K562 (cell line): ENCODE results near the gene KCNC4.

Experiments used
- CBFB ChIP-seq: sonication (generic); formaldehyde crosslinking; IDR thresholded peaks from 2 replicates; pipeline ENCODE4 v1.4.0; 2020; ENCODE audit warnings: mild to moderate bottlenecking, missing genetic modification reagents
- CTCF ChIP-seq, 3 experiments: IDR thresholded peaks in 2 of 3; conservative IDR thresholded peaks in 1 of 3; 2 replicates each; pipeline ENCODE4 v1.5.1; 2011 to 2012; ENCODE audit warnings: low read length in 3 of 3, mild to moderate bottlenecking in 3 of 3, control low read depth in 2 of 3, improper control_type of control experiment in 1 of 3, inconsistent platforms in 1 of 3, low read depth in 1 of 3, mixed read lengths in 1 of 3, moderate library complexity in 1 of 3; ENCODE audit not compliant: insufficient read depth in 2 of 3
- EP300 ChIP-seq: IDR thresholded peaks from 2 replicates; pipeline ENCODE4 v1.6.1; 2012; ENCODE audit warnings: low read length, improper control_type of control experiment
- FOXP1 ChIP-seq: sonication (generic); formaldehyde crosslinking; IDR thresholded peaks from 2 replicates; pipeline ENCODE4 v1.8.0; 2022; ENCODE audit warnings: mild to moderate bottlenecking, missing genetic modification reagents
- IRF1 ChIP-seq: sonication (generic); formaldehyde crosslinking; IDR thresholded peaks from 2 replicates; pipeline ENCODE4 v1.8.0; 2022; ENCODE audit warnings: missing genetic modification reagents, mild to moderate bottlenecking, borderline replicate concordance
- MLX ChIP-seq, 2 experiments: fragments of 450-650 bp in 1 of 2; sonication (generic) in 1 of 2; formaldehyde crosslinking; conservative IDR thresholded peaks; 2 replicates each; pipeline versions ENCODE4 v1.4.0 to v1.8.1; 2020 to 2022; ENCODE audit warnings: mild to moderate bottlenecking in 1 of 2, missing genetic modification reagents in 1 of 2
- MXI1 ChIP-seq: IDR thresholded peaks from 2 replicates; pipeline ENCODE4 v1.6.1; 2011; ENCODE audit warnings: low read depth, mild to moderate bottlenecking, improper control_type of control experiment, low read length
- POLR2AphosphoS5 ChIP-seq: IDR thresholded peaks from 2 replicates; pipeline ENCODE4 v1.6.1; 2011; ENCODE audit warnings: mild to moderate bottlenecking, low read depth, low read length, moderate library complexity; ENCODE audit not compliant: control insufficient read depth, insufficient read depth
- RNF2 ChIP-seq: sonication (generic); IDR thresholded peaks from 2 replicates; pipeline ENCODE4 v1.6.1; 2016
- SIN3A ChIP-seq, 2 experiments: fragments of 150-350 bp in 1 of 2; IDR thresholded peaks; 2 replicates each; pipeline ENCODE4 v1.6.1; 2011 to 2016; ENCODE audit warnings: borderline replicate concordance in 2 of 2, low read depth in 2 of 2, low read length in 2 of 2, mild to moderate bottlenecking in 2 of 2, moderate library complexity in 2 of 2; ENCODE audit not compliant: control insufficient read depth in 1 of 2
- ZBTB7A ChIP-seq: IDR thresholded peaks from 2 replicates; pipeline ENCODE4 v1.6.1; 2011; ENCODE audit warnings: low read depth, mild to moderate bottlenecking, low read length, moderate library complexity, borderline replicate concordance; ENCODE audit not compliant: control insufficient read depth
- ZNF174 ChIP-seq: fragments of 250-450 bp; sonication (Bioruptor Pico); IDR thresholded peaks from 2 replicates; pipeline ENCODE4 v1.4.0; 2020; ENCODE audit warnings: mild to moderate bottlenecking
- ZNF224 ChIP-seq: sonication (generic); formaldehyde crosslinking; IDR thresholded peaks from 2 replicates; pipeline ENCODE4 v1.8.0; 2022; ENCODE audit warnings: mild to moderate bottlenecking, missing genetic modification reagents
- TF ChIP-seq, protein P1 (sequence below): sonication (generic); formaldehyde crosslinking; IDR thresholded peaks from 2 replicates; pipeline ENCODE4 v1.8.1; 2022; ENCODE audit warnings: missing genetic modification reagents

GRCh38 chr1:110234691-110235090, 24.6 kb downstream of the KCNC4 start:
- TF ChIP-seq EP300 (no peak), FOXP1 (CRISPR knock-in tag) (no peak), ZBTB7A (no peak), CTCF (IDR thresholded peaks at IDR 0.05 in 2 of 3, conservative IDR thresholded peaks at IDR 0.05 in 1 of 3; ENCODE audit: insufficient read depth in 2 of 3, low read depth in 1 of 3, low read length in 3 of 3) (no peak), ZNF224 (CRISPR knock-in tag) (no peak), SIN3A (IDR thresholded peaks at IDR 0.05; ENCODE audit: borderline replicate concordance in 2 of 2, control insufficient read depth in 1 of 2, low read depth in 2 of 2, low read length in 2 of 2) (no peak), CBFB (CRISPR knock-in tag) (no peak), POLR2AphosphoS5 (no peak), RNF2 (no peak), MLX (CRISPR knock-in tag; conservative IDR thresholded peaks at IDR 0.05) (no peak), MXI1 (no peak), IRF1 (no peak), ZNF174 (CRISPR knock-in tag) (no peak)
- TF ChIP-seq, protein P1, sequence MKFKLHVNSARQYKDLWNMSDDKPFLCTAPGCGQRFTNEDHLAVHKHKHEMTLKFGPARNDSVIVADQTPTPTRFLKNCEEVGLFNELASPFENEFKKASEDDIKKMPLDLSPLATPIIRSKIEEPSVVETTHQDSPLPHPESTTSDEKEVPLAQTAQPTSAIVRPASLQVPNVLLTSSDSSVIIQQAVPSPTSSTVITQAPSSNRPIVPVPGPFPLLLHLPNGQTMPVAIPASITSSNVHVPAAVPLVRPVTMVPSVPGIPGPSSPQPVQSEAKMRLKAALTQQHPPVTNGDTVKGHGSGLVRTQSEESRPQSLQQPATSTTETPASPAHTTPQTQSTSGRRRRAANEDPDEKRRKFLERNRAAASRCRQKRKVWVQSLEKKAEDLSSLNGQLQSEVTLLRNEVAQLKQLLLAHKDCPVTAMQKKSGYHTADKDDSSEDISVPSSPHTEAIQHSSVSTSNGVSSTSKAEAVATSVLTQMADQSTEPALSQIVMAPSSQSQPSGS (CRISPR knock-in tag): no peak
